Astrocyte of the spinal cord (primary cell): ENCODE measurements around the gene IRAK2.
"Not testable (repeated sequence)": the region's sequence is repeated elsewhere in the genome, so short reads cannot be mapped to it uniquely, and the experiment has no call there.

Source experiments
- DNase-seq: peaks from one replicate; pipeline ENCODE4 v3.0.0; 2011; ENCODE audit warnings: low read depth, low spot score
- H3K4me3 ChIP-seq: 2 replicates; pipeline ENCODE4 v1.5.1; 2011; ENCODE audit warnings: low read depth, mild to moderate bottlenecking, low read length, moderate library complexity
- in situ Hi-C: cut with HindIII; loops from 2 replicates; pipeline ENCODE4 v1.10.0; 2017; ENCODE audit warnings: low sequenced_read_pairs
- TF ChIP-seq, protein P1 (sequence below): IDR thresholded peaks from 2 replicates; pipeline ENCODE4 v1.5.1; 2012; ENCODE audit warnings: low read depth, mild to moderate bottlenecking, low read length, inconsistent platforms

The IRAK2 gene

DNA sequence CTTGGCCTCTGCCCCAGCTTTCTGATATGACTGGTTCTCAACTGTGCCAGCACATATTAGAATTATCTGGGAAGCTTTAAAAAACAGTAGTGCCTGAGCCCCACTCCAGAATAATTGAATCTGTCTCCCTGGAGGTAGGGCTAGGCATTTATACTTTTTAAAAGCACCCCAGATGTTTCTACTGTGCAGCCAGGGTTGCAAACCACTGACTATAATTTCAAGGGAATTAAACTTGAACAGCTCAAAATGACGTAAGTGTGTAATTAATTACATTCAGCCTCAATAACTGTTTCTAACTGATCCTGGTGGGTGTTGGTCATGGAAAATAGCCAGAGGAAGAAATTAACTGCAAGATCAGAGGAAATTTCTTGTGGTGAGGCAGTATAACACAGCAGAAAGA lies 4.4 kb upstream of the IRAK2 start:
- in situ Hi-C loops, result no loop called here
- no peak overlapping the region for H3K4me3 ChIP-seq

DNA sequence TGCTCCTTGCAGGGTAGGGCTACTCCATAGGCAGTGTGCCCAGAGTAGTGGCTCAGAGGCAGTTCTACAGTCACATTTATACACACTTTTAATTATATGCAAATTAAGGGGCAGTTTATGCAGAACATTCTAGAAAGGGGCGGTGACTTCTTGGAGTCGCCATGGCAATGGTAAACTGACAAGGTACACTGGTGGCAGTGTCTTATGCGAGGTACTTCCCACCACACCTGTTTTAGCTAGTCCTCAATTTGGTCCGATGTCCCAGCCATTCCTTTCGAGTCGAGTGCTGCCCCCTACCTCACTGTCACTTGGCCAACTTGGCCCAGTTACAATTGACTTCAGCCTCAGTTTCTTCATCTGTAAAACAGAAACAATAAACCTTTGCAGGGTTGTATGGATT lies 3.8 kb upstream of the IRAK2 start:
- H3K4me3 ChIP-seq, result no peak overlapping the region
- in situ Hi-C loops, result no loop called here
- TF ChIP-seq, protein P1, sequence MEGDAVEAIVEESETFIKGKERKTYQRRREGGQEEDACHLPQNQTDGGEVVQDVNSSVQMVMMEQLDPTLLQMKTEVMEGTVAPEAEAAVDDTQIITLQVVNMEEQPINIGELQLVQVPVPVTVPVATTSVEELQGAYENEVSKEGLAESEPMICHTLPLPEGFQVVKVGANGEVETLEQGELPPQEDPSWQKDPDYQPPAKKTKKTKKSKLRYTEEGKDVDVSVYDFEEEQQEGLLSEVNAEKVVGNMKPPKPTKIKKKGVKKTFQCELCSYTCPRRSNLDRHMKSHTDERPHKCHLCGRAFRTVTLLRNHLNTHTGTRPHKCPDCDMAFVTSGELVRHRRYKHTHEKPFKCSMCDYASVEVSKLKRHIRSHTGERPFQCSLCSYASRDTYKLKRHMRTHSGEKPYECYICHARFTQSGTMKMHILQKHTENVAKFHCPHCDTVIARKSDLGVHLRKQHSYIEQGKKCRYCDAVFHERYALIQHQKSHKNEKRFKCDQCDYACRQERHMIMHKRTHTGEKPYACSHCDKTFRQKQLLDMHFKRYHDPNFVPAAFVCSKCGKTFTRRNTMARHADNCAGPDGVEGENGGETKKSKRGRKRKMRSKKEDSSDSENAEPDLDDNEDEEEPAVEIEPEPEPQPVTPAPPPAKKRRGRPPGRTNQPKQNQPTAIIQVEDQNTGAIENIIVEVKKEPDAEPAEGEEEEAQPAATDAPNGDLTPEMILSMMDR, result no peak
- DNase-seq, result no peak

More for the DNA sequence above, 4.4 kb upstream of the IRAK2 start:
- DNase-seq, result peak; percentile 56
- TF ChIP-seq, protein P1, result no peak

DNA sequence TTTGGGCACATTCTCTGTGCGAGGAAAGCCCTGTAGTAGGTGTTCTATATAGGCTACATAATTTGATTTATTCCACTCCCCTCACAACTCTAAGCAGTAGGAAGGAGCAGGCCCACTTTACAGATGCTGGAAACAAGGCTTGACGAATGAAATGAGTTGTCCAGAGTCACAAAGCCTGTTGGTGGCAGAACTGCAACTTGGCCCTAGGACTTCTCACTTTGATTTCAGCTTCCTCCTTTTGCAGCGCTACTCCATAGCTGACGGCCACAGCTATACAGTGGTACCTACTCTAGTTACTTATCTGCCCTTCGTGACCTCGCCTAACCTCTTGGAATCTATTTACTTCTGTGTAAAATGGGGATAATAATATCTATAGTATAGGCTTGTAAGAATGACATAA lies 2.5 kb upstream of the IRAK2 start:
- in situ Hi-C loops, result no loop called here
- no peak for DNase-seq
- H3K4me3 ChIP-seq, result no peak overlapping the region
- TF ChIP-seq, protein P1, result no peak

DNA sequence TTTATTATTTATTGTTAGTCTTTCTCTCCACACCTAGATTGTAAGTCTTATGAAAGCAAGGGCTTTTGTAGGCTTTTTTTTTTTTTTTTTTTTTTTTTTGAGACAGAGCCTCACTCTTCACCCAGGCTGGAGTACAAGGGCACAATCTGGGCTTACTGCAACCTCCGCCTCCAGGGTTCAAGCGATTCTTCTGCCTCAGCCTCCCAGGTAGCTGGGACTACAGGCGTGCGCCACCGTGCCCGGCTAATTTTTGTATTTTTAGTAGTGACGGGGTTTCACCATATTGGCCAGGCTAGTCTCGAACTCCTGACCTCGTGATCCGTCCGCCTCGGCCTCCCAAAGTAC lies 546 bp upstream of the IRAK2 start:
- DNase-seq, in situ Hi-C loops: not testable (repeated sequence)
- peak overlapping the region; percentile 84 for H3K4me3 ChIP-seq

DNA sequence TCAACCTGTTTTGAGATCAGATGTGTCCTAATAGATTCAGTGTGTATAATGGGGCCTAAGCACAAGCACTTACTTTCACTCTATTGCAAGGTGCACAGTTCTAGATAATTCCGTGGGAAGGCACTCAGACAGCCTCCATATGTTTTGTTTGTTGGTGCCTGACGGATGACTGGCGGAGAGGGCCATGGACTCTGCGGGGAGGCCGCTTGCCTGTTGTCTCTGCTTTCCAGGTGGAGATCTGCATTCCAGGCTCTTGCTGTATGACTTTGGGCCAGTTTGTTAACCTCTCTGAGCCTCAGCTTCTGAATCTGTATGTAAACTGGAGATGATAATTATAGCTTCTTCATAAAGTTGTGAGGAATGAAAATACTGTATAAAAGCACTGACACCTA lies 1.5 kb downstream of the IRAK2 start:
- DNase-seq, result no peak
- H3K4me3 ChIP-seq, result no peak overlapping the region
- TF ChIP-seq, protein P1, result no peak
- in situ Hi-C loops, result no loop called here

DNA sequence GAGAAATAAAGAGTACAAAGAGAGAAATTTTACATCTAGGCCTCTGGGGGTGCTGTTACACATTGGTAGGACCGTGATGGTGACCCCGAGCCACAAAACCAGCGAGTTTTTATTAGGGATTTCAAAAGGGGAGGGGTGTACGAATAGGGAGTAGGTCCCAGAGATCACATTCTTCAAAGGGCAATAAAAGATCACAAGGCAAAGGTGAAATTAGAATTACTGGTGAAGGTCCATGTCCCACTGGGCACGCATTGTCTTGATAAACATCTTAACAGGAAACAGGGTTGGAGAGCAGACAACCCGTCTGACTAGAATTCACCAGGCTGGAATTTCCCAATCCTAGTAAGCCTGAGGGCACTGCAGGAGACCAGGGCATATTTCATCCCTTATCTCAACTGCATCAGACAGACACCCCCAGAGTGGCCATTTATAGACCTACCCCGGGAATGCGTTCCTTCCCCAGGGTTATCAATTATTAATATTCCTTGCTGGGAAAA lies 4.3 kb downstream of the IRAK2 start:
- TF ChIP-seq, protein P1, result no peak
- no peak for DNase-seq
- in situ Hi-C loops, result no loop called here
- H3K4me3 ChIP-seq, result no peak overlapping the region

DNA sequence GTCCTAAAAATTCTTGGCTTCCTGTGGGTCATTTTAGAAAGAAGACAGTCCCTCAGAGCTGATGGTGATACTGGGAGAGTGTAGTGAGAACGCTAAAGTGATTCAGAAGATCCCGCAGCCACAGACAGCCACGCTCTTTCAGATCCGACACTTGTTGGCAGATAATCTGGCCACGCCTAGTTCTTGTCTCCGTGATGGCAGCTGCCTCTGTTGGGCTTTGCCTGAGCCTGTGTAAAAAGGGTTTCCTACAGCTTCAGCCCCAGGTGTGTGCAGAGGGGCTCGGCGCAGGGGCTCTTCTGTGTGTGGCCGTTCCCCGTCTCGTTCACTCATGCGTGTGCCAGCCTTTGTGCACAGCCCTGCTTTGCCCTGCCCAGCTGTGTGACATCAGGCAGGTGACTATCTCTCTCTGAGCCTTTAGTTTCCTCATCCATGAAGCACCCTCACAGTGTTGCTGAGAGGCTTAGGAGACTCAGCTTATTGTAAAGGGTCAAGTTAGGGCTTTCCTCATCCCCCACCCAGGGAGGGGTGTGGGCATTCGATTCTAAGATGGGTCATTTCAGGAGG lies 6.3 kb downstream of the IRAK2 start:
- no peak for DNase-seq

More for the DNA sequence above, 6.3 kb downstream of the IRAK2 start:
- TF ChIP-seq, protein P1, result no peak
- no peak overlapping the region for H3K4me3 ChIP-seq
- in situ Hi-C loops, result no loop called here
